HG02973 (cell line): Measurements from ENCODE around the gene ALDH1A3.

Source experiments
- ATAC-seq: cut with Tn5 transposase; IDR thresholded peaks from one replicate; pipeline ENCODE4 v1.9.1; 2021; ENCODE audit warnings: moderate library complexity; ENCODE audit not compliant: unreplicated experiment

The ALDH1A3 gene

DNA sequence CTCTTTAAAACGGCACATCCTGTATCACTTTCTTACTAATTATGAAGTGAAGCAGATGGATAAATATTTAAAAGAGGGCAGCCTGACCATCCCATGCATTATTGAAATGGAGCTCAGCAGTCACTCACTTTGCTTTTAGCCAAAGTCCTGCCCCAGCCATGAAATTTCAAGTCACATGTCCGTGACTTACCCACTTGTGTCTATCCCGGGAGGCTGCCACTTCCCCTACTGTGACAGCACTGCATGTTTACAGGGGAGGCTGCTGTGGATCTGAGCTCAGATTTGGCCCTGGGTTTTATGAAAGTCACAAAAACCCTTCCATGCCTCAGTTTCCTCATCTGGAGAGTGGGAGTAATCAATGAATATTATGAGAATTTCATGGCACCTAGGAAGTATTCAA lies 21.7 kb downstream of the ALDH1A3 start:
- ATAC-seq = no peak

GRCh38 chr15:100901702-100902435 lies 22.2 kb downstream of the ALDH1A3 start:
- ATAC-seq = no peak

GRCh38 chr15:100902436-100903167 lies 23.0 kb downstream of the ALDH1A3 start:
- no peak for ATAC-seq

- no peak for ATAC-seq
These were observed 23.5 kb downstream of the ALDH1A3 start for GRCh38 chr15:100903168-100903554.

DNA sequence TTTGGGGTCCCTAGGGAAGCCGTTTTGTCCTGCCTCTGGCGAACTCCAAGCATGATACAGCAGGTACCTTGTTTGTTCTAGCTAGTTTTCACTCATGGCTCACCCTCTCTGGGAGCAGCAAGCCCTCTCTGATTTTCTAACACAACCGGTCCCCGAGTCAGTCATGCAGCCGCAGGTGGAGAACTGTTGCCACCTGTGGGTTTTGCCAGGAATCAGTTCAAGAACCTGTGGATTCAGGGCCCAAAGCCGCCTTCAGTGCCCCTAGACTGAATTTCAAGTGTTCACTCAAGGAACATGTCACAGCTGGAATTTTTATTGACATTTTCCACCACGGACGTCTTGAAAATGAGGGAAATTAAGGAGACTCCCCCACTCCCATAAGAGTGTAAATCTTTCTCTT lies 26.2 kb downstream of the ALDH1A3 start:
- no peak for ATAC-seq

DNA sequence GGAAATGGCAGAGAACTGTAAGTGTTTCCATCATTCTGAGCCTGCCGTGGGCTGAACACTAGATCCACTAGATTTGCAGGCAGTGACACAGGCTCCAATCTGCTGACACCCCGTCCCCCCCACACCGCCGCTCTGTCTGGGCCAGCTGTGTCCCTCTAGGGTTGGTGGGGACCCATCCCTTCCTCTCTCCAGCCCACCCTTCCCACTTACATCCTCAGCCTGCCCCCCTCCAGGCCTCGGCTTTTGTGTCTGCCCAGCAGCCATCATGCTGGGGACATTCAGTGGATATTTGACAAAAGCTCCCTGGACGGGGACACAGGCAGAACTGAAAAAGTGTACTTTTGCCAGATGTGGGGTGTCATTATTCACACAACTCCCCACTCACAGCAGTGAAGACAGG lies 28.8 kb downstream of the ALDH1A3 start:
- ATAC-seq = no peak

DNA sequence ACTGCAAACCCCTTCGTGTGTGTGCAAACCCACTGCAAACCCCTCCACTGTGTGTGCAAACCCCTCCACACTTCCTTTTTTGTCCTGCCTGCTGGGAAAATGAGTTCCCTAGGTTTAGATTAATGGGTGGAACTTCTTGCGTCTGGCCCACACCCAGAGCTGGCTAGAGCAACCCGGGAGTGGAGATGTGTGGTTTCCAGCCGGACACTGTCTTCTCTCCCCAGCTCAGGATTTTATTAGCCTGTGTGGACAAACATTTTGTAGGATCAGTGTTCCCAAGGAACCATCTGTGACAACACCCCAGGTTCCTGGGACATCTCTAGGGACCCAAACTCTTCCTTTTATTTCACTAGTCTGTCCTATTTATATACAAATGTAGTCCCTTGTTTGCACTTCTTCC lies 29.9 kb downstream of the ALDH1A3 start:
- no peak for ATAC-seq

DNA sequence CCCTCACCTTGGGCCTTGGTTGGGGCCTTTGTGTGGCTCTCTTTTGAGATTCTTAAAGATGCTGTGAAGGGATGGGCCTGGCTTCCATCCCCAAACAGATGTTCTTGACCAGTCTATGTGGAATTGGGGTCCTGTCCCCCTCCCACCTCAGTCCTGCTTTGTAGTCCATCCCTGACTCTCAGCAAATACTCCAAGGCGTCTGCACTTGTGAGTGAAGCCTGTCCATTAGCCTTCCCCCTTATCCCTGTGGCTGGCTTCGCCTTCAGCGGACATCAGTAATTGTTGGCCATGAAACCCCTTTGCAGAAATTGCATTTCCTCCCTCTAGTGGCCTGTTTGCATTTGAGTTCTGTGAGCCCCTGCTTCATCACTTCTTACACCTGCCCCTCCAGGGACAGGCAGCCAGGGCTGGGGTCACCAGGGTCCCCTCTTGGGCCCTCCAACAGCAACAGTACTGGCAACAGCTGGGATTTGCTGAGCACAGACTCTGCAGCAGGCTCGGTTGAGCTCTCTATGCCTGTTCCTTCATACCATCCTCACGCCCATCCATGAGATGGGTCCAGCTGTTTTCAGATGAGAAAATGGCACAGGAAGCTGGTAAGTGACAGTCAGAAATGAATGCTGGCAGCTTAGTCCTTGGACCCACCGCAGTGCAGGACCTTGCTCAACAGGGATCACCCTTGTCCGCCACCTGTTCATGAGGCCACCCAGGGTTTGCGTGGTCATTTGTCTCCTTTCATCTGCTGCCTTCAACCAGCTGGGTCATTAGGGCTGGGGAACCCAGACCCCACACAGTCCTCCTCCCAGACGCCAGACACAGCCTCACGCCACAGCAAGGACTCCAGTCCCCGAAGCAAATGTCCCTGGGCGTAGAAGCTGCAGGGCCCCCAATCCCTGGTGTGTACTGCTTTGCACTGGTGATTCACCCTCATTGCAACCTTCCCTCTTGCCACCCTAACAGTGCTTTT lies 30.6 kb downstream of the ALDH1A3 start:
- no peak for ATAC-seq

DNA sequence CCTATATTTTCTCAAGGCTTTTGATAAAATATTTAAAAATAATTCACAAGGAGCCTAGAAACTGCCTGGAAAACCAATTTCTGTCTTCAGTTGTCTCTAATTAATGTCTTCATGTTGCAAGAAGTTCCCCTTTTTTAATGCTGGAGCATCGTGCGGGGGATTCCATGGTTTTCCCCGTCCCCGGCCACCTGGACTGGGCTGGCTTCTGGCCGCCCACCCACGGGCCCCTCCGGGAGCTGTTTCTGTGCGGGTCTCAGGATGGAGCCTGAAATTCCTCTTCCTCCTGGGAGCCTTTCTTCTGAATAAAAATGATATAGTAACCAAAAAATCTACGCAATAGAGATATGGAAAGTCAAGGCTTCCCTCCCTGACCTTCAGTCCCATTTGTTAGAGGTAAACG lies 31.5 kb downstream of the ALDH1A3 start:
- no peak for ATAC-seq

- ATAC-seq = no peak
These were observed 34.3 kb downstream of the ALDH1A3 start for GRCh38 chr15:100913961-100914360.

- no peak for ATAC-seq
These were observed 35.2 kb downstream of the ALDH1A3 start for GRCh38 chr15:100914876-100915275.

GRCh38 chr15:100918034-100918689 lies 38.5 kb downstream of the ALDH1A3 start:
- ATAC-seq = peak; percentile 62

- peak; percentile 26 for ATAC-seq
These were observed 39.3 kb downstream of the ALDH1A3 start, which contains the start of gene LRRK1 for GRCh38 chr15:100918690-100919480. LRRK1 (plus strand) TSS chr15:100919357; CDS start chr15:100924633, 5,276 bp downstream.

- ATAC-seq = no peak
These were observed 40.1 kb downstream of the ALDH1A3 start for GRCh38 chr15:100919481-100920405.

DNA sequence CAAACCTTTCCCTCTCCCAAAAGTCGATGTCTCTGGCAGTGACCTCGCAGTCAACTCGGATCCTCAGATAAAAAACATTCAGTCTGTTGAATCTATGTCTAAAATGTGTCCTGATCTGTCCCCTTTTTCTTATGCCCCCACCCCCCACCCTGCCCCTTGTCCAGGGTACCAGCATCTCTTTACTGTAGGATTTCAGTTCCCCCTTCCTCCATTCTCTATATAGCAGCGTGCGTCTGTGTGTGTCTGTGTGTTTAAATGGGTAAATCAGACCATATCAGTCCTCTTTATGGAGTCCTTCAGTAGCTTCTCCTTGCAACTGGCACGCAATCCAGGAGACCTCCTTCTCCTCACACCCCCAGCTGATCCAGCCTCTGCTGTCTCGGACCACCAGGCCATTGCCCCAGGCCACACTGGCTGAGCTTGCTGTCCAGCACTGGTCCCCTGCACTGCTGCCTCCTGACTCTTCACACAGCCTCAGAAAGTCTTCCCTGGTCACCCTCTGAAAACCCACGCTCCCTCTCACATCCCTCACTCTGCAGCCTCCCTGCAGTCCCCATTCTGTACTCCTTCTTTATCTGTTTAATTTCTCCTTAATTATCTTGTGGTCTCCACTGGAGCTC lies 41.0 kb downstream of the ALDH1A3 start:
- no peak for ATAC-seq

DNA sequence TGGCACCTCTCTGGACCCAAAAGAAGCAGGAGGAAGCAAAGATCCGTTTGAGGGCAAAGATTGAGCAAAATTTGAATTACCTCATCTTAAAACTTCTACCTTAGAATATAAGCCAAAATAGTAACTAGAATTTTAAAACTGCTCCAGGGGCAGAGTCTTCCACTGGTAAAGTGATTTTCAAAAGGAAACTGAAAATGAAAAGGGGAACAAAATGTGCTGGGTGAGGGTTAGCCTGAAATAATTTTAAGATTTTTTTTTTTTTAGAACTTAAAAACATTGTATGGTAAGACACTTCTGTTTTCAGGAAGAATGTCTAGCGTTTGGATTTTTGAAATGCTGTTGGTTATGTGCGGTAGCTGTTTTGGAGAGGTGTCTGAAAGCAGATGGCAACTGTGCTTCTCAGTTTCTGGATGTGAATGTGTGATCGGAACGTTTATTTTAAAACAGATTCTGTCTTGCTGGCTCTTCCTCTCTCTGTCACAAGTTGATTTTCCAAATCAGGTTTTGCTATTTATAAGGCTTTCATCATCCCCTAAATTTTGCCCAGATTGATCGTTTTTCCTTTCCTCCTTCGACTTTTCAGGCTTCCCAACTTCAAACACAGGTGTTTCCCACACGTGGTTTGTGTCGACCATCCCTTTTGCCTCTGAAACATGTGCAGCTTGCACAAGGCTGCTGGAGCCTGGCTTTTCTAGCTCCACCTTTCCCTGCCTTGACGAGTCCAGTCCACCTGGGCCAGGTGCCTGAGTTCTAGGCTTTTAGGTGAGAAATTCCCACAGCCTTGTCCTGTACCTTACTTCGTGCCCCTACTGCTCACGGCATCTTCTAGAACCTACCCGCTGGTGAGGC lies 42.8 kb downstream of the ALDH1A3 start:
- ATAC-seq = no peak

- no peak for ATAC-seq
These were observed 43.4 kb downstream of the ALDH1A3 start for GRCh38 chr15:100923076-100923475.
